Gastroesophageal sphincter (tissue), 4 donors: ENCODE measurements around the gene DSCAML1. TPM values are rescaled to one million over a fixed set of nuclear protein-coding genes. Genes with fewer than 3 reads are reported as not detected.

Source experiments
- ATAC-seq: fragments of 150-250 bp; one replicate; pipeline ENCODE4 v1.9.1; 2016; ENCODE audit warnings: mild to moderate bottlenecking, moderate library complexity
- H3K27ac ChIP-seq, 4 donors: fragments of 200-600 bp; sonication (generic) in 3 of 4; 1 replicate in 3 of 4; 2 replicates in 1 of 4; pipeline ENCODE4 v1.5.1; 2016 to 2019
- H3K27me3 ChIP-seq: fragments of 200-600 bp; sonication (generic); one replicate; pipeline ENCODE4 v1.5.1; 2019
- H3K36me3 ChIP-seq, 2 donors: fragments of 200-600 bp; sonication (generic); one replicate each; pipeline ENCODE4 v1.5.1; 2019; ENCODE audit warnings: control low read depth in 1 of 2
- H3K4me1 ChIP-seq, 3 donors: fragments of 200-600 bp; sonication (generic); 1 replicate in 2 of 3; 2 replicates in 1 of 3; pipeline ENCODE4 v1.5.1; 2016 to 2019; ENCODE audit warnings: control low read depth in 2 of 3
- H3K4me3 ChIP-seq, 2 donors: fragments of 200-600 bp; sonication (generic); one replicate each; pipeline ENCODE4 v1.5.1; 2019; ENCODE audit warnings: mild to moderate bottlenecking in 1 of 2, moderate library complexity in 1 of 2
- H3K9me3 ChIP-seq, 3 donors: fragments of 200-600 bp; sonication (generic); one replicate each; pipeline ENCODE4 v1.5.1; 2017 to 2019; ENCODE audit warnings: control low read depth in 2 of 3
- CTCF ChIP-seq, 4 experiments: fragments of 200-600 bp in 2 of 4; fragments of 450-650 bp in 2 of 4; sonication (generic) in 1 of 4; IDR thresholded peaks; one replicate each; pipeline ENCODE4 v1.5.1; 2017 to 2019; ENCODE audit warnings: antibody characterized with exemption in 4 of 4, mild to moderate bottlenecking in 2 of 4, moderate library complexity in 2 of 4
- EP300 ChIP-seq: sonication (generic); formaldehyde crosslinking; IDR thresholded peaks from one replicate; pipeline ENCODE4 v1.6.1; 2017; ENCODE audit warnings: antibody characterized with exemption, mild to moderate bottlenecking
- POLR2A ChIP-seq, 2 donors: fragments of 450-650 bp; IDR thresholded peaks; one replicate each; pipeline ENCODE4 v1.6.1; 2017; ENCODE audit warnings: antibody characterized with exemption in 2 of 2, mild to moderate bottlenecking in 2 of 2, moderate library complexity in 1 of 2
- POLR2AphosphoS5 ChIP-seq: sonication (generic); formaldehyde crosslinking; IDR thresholded peaks from one replicate; pipeline ENCODE4 v1.6.1; 2017; ENCODE audit warnings: antibody characterized with exemption
- WGBS, 2 donors: methylation state at CpG; one replicate each; pipeline ENCODE4 v1.1.5; 2018; ENCODE audit warnings: low coverage in 1 of 2; 5-methylcytosine and 5-hydroxymethylcytosine counted together
- total RNA-seq, 4 donors: library from RNA; depleted of rRNA; stranded (reverse); fragments of >200 nt; gene quantifications; one replicate each; pipeline ENCODE4 v1.1.0, GENCODE V29; 2016

DSCAML1 gene
- total RNA-seq, 4 donors from 2014 or later: 0.35 to 2.5 (median 0.73) TPM

GRCh38 chr11:117769533-117769932 is 27.5 kb downstream of the DSCAML1 start:
- no peak for TF ChIP-seq POLR2A (IDR thresholded peaks at IDR 0.05)
- TF ChIP-seq CTCF (IDR thresholded peaks at IDR 0.05): no peak
- no peak for TF ChIP-seq POLR2AphosphoS5
- Histone ChIP-seq H3K4me1 (no peaks in the 10 kb centered on the region), H3K36me3 (peaks cover 0 to 3% of the 10 kb centered on the region in 2 donors), H3K27ac (no peak overlapping the region), H3K4me3 (no peak overlapping the region), H3K27me3 (no peaks in the 10 kb centered on the region), H3K9me3 (no peaks in the 10 kb centered on the region)
- 100% methylated on average over 2 of the region's 2 CpGs for WGBS, 2 donors
- ATAC-seq: no peak

GRCh38 chr11:117768506-117768905 is 28.5 kb downstream of the DSCAML1 start:
- Histone ChIP-seq H3K36me3 (peaks cover 0 to 3% of the 10 kb centered on the region in 2 donors), H3K4me3 (no peak overlapping the region), H3K27me3 (no peaks in the 10 kb centered on the region), H3K9me3 (no peaks in the 10 kb centered on the region), H3K27ac (no peak overlapping the region), H3K4me1 (no peaks in the 10 kb centered on the region)
- 83 to 100% methylated on average over 2 of the region's 2 CpGs for WGBS, 2 donors
- no peak for ATAC-seq
- no peak for TF ChIP-seq EP300
- no peak for TF ChIP-seq POLR2AphosphoS5
- no peak for TF ChIP-seq POLR2A (IDR thresholded peaks at IDR 0.05)
- no peak for TF ChIP-seq CTCF (IDR thresholded peaks at IDR 0.05)

GRCh38 chr11:117767071-117767470 is 29.9 kb downstream of the DSCAML1 start:
- TF ChIP-seq POLR2AphosphoS5 (no peak), CTCF (IDR thresholded peaks at IDR 0.05) (no peak), EP300 (no peak)
- no peaks in the 10 kb centered on the region for H3K27me3 ChIP-seq
- no peaks in the 10 kb centered on the region for H3K4me1 ChIP-seq
- 84 to 96% methylated on average over 4 to 9 of the region's 10 CpGs for WGBS, 2 donors
- ATAC-seq: no peak
- no peak overlapping the region for H3K27ac ChIP-seq
- no peak overlapping the region for H3K4me3 ChIP-seq
- no peaks in the 10 kb centered on the region for H3K9me3 ChIP-seq
- peaks cover 0 to 3% of the 10 kb centered on the region in 2 donors for H3K36me3 ChIP-seq

GRCh38 chr11:117766576-117766975 is 30.4 kb downstream of the DSCAML1 start:
- no peak for TF ChIP-seq CTCF (IDR thresholded peaks at IDR 0.05)
- TF ChIP-seq POLR2A (IDR thresholded peaks at IDR 0.05): no peak
- TF ChIP-seq POLR2AphosphoS5: no peak
- TF ChIP-seq EP300: no peak
- Histone ChIP-seq H3K27ac (no peak overlapping the region), H3K36me3 (peaks cover 0 to 3% of the 10 kb centered on the region in 2 donors), H3K27me3 (no peaks in the 10 kb centered on the region), H3K9me3 (no peaks in the 10 kb centered on the region), H3K4me3 (no peak overlapping the region), H3K4me1 (no peaks in the 10 kb centered on the region)
- no peak for ATAC-seq
- WGBS, 2 donors: 93% methylated on average over 5 of the region's 10 CpGs; no CpG with 5 or more reads in 1 of the 2 donors

- Histone ChIP-seq H3K27ac (no peak overlapping the region), H3K4me3 (no peak overlapping the region), H3K9me3 (no peaks in the 10 kb centered on the region), H3K27me3 (no peaks in the 10 kb centered on the region), H3K4me1 (no peaks in the 10 kb centered on the region), H3K36me3 (peaks cover 0 to 3% of the 10 kb centered on the region in 2 donors)
- TF ChIP-seq POLR2A (IDR thresholded peaks at IDR 0.05) (no peak), EP300 (no peak)
- ATAC-seq: no peak
- 82 to 83% methylated on average over 6 to 9 of the region's 9 CpGs for WGBS, 2 donors
These were observed 31.0 kb downstream of the DSCAML1 start for GRCh38 chr11:117766026-117766425.
